Cardiac fibroblast (primary cell): ENCODE data around the gene NUDT14.

Source experiments
- DNase-seq, 2 donors: peaks; one replicate each; pipeline versions ENCODE4 v3.0.0 to v3.0.0-alpha.2; 2010; ENCODE audit warnings: low read depth in 2 of 2
- H3K4me3 ChIP-seq, 2 donors: replicated peaks in 1 of 2; 1 replicate in 1 of 2; 2 replicates in 1 of 2; pipeline ENCODE4 v1.5.1; 2011; ENCODE audit warnings: low read depth in 2 of 2, low read length in 2 of 2, mild to moderate bottlenecking in 2 of 2, moderate library complexity in 1 of 2
- CTCF ChIP-seq: IDR thresholded peaks from one replicate; pipeline ENCODE4 v1.5.1; 2011; ENCODE audit warnings: low read depth, mild to moderate bottlenecking, low read length, inconsistent platforms

The NUDT14 gene

GRCh38 chr14:105139831-105140239, 41.3 kb downstream of the NUDT14 start:
- DNase-seq, result no peak
- no peak for TF ChIP-seq CTCF

GRCh38 chr14:105139212-105139825, 41.8 kb downstream of the NUDT14 start:
- no peak overlapping the region for H3K4me3 ChIP-seq
- DNase-seq, result no peak
- no peak for TF ChIP-seq CTCF

More at GRCh38 chr14:105139831-105140239, 41.3 kb downstream of the NUDT14 start:
- no peak overlapping the region for H3K4me3 ChIP-seq

- no peak for TF ChIP-seq CTCF
- H3K4me3 ChIP-seq, result no peak overlapping the region
- DNase-seq, result no peak
Measured at GRCh38 chr14:105138551-105139111, 42.5 kb downstream of the NUDT14 start.

- no peak overlapping the region for H3K4me3 ChIP-seq
Measured at GRCh38 chr14:105138021-105138541, 43.0 kb downstream of the NUDT14 start.

GRCh38 chr14:105137481-105138020, 43.6 kb downstream of the NUDT14 start:
- no peak for TF ChIP-seq CTCF
- no peak overlapping the region for H3K4me3 ChIP-seq

More at GRCh38 chr14:105138021-105138541, 43.0 kb downstream of the NUDT14 start:
- TF ChIP-seq CTCF, result no peak
- DNase-seq, result no peak

GRCh38 chr14:105136401-105137322, 44.5 kb downstream of the NUDT14 start:
- TF ChIP-seq CTCF, result no peak
- DNase-seq, result no peak

More at GRCh38 chr14:105137481-105138020, 43.6 kb downstream of the NUDT14 start:
- no peak for DNase-seq

More at GRCh38 chr14:105136401-105137322, 44.5 kb downstream of the NUDT14 start:
- no peak overlapping the region for H3K4me3 ChIP-seq
